ENCODE data around the gene CRIP3.

Gene CRIP3

DNA sequence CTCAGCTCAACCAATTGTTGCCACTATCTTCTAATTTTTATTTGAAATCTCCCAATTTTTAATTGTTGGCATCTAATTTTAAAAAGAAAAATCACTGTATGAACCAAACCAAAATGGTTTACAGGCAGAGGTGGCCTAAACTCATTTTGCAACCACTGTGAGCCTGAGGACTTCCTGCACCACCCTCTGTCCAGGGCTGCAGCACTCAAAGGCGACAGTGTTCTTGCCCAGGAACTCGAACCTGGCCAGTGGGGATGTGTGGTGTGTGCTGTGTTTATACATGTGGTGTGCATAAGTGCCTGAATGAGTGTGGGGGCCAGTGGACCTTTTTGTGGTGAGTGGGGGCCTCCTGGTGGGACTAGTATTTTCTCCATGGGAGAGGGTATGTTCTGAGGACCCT is 34.9 kb downstream of the CRIP3 start:
- no peak for DNase-seq (ENCODE audit: low spot score)

DNA sequence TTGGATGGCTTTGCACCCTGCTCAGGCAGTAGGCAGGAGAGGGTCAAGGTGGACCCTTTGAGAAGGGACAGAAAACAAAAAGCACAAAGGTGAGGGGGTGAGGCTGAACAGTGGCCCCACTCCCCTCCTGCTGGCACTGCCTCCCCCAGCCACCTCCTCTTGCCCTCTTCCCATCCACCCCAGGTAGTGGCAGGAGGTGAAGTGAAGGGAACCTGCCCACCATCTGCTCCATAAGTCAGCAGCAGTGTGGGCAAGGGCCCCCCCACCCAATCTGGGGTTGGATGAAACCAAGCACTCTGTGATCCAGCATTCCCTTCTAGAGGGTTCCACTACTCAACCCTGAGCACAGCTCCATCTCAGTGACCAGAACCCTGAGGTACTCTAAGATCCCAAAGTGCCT is 36.7 kb downstream of the CRIP3 start:
- no peak for DNase-seq (ENCODE audit: low spot score)

DNA sequence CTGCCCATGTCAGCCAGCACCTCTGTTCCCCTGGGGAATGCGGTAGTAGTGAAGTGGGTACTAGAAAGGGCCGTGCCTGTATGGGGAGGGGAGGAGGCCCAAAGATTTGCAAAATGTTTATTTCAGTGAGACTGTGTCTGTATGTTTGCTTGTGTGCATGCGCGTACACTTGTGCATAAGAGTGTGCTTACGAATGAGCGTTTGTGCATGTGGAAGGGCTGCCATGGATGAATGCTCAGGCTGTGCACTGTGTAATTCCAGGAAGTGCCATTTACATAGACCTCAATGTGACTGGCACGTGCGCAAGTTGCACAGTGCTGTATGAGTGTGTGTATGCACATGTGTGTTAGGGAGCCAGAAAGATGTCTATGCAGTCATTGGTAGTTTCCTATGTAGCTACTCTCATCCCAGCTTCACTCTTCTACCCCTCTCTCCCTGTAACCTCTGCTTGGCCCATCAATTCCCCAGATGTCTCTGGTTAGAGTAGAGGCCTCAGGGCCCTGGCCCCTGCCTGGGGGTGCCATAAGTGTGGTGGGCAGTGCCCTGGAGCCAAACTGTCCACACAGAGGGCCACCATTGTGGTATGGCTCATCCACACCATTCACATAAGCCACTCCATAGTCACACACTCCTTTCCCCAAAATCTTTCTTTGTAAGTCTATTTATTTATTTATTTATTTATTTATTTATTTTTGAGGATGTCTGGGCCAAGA is 37.4 kb downstream of the CRIP3 start:
- no peak for DNase-seq (ENCODE audit: low spot score)

DNA sequence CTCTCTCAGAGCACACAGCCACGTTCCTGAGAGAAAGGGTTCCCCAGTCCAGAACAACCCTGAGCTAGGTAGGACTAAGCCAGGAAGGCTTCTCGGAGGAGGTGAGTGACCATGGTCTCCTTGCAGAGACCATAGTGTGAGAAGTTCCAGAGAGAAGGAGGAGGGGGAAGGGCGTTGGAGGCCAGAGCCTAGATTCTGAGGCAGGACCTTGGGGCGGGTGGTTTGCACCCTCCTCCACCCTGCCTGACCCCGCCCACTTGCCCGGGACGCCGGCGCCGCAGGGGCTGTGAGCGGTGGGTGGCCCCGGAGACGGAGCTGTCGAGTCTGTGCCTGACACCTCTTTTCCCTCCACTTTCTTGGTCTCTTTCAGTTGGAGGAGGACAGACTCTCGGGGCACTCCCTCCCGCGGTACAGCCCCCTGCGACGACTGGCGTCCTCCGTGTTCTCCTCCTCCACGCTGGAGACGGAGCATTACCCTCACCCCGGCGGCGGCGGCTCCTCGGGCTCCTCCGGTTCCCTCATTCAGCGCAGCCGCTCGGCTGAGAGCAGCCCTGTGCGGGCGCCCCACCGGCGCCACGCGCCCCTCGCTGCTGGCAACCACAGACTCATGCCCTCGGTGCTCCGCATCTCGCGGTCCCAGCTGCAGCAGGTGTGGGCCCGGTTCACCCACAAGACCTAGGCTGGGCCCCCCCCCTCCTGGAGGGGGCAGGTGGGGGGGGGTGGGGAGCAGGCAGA is 39.2 kb downstream of the CRIP3 start:
- peak; percentile 32 for DNase-seq (ENCODE audit: low spot score)

DNA sequence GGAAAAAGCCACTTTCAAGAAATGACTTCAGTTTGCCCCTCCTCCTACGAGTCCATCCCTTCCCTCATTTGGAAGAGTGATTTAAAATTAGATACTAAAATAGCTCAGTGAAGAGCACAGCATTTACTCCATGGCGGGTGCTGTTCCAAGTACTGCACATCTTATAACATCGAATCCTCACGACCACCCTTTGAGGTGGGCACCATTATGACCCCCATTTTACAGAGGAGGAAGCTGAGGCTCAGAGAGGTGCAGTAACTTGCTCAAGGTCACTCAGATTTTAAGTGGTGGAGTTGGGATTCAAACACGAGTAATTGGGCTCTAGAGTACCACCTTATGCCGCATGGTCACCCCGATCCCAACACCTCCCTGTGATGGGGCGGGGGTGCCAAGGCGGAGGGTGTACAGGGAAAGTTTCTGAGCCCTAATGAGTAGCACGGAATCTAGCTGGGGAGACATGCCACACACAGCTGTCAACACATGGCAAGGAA is 39.8 kb downstream of the CRIP3 start:
- no peak for DNase-seq (ENCODE audit: low spot score)

GRCh38 chr6:43268355-43268700 is 40.3 kb downstream of the CRIP3 start:
- no peak for DNase-seq (ENCODE audit: low spot score)

DNA sequence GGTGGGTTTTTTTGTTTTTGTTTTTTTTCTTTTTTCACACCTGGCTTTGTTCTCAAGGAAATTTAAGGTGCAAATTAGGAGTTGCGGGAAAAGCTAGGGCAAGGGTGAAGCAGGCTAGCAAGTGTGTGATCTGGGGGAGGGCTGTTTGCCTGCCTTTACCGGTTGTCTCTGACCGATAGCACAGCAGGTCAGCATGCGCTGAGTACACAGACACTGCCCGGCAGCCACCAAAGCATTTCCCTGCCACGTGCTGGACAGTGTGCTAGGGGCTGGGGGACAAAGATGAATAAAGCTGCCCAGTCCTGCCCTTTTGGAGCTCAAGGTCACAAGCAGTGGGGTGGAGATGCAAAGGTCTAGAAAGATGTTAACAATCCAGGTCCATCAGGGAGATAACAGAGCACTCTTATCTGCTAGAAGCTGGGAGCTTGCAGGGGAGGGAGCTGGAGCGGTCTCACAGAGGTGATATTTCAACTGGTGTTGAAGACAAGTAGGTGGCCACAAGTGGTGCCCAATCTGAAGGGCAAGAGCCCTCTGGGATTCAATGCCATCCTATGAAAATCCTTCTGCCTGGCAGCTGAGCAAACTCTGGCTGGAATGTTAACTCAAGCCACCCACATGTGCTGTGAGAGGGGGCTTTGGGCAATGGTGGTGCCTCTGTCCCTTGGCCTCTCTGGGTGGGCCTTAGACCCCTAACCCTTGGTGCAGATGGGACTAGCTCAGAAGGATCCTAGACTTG is 40.8 kb downstream of the CRIP3 start:
- DNase-seq (ENCODE audit: low spot score): no peak

GRCh38 chr6:43265564-43265963 is 43.1 kb downstream of the CRIP3 start:
- DNase-seq (ENCODE audit: low spot score): no peak

GRCh38 chr6:43264599-43265145 is 44.0 kb downstream of the CRIP3 start:
- no peak for DNase-seq (ENCODE audit: low spot score)

DNA sequence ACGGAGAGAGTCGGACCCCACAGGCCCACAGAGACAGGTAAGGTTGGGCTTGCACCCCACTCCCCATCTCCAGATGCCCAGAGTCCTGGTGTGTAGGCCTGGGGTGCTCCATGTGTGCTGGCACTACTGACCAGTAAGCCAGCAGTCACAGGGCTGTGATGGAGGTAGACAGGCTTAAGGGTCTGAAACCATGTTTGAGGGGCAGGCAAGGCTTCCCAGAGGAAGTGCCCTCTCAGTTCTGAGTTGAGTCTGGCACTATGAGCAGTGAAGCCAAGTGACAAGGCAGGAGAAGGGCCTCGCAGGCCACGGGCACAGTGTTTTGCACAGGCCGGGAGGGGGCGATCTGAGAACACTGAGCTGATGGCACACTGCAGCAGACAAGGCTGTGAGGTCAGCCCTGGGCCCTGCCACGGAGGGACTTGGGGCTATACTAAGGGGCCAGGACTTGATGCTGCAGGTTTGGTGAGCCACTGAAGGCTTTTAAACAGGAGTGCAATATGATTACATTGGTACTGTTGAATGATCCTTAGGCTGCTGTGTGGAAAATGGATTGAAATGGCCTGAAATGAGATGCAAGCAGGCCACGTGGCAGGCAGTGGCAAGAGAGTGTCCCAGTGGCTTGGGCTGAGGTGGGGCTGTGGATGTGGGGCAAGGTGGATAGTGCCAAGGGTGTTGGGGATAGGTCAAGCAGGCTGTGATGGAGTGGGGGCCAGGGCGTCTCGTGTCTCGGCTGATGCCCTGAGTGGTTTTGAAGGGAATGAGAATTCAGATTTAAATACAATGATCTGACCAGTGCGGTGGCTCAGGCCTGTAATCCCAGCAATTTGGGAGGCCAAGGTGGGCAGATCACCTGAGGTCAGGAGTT is 45.1 kb downstream of the CRIP3 start:
- peak; percentile 80 for DNase-seq (ENCODE audit: low spot score)

GRCh38 chr6:43262780-43263313 is 45.8 kb downstream of the CRIP3 start:
- DNase-seq (ENCODE audit: low spot score): no peak

- DNase-seq (ENCODE audit: low spot score): no peak
Measured at GRCh38 chr6:43262000-43262779, 46.4 kb downstream of the CRIP3 start.

DNA sequence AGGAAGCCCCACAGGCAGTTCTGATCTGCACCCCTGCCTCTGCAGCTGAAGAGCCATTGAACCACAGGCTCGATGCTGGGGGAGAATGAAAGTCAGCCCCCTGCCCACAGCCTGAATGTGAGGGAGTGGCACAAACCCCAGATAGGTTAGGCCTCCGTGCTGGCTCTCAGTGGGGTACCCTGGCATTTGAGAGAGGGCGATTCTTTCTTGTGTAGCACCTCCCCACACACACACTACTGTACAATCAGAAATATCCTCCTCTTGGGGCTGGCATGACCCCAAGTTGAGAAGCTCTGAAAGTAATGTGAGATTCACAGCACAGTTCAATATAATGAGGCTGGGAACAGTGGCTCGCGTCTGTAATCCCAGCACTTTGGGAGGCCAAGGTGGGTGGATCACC is 47.4 kb downstream of the CRIP3 start:
- no peak for DNase-seq (ENCODE audit: low spot score)

DNA sequence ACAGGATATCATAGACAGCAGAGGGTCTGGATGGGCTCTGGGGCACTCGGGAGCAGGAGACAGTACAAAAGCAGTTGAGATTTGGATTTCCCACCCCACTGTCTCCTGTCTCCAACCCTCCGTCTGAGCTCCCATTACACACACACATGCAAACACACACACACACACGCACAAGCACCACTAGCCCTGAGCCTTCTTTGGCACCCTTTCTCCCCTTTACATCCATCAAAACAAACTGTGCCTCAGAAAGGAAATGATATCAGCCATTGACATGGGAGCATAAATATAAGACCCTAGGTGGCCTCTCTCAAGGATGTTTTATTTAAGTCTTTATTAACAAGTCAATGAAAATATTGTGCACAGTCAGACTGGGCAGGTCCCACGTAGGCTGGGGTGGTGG is 47.8 kb downstream of the CRIP3 start:
- DNase-seq (ENCODE audit: low spot score): no peak

DNA sequence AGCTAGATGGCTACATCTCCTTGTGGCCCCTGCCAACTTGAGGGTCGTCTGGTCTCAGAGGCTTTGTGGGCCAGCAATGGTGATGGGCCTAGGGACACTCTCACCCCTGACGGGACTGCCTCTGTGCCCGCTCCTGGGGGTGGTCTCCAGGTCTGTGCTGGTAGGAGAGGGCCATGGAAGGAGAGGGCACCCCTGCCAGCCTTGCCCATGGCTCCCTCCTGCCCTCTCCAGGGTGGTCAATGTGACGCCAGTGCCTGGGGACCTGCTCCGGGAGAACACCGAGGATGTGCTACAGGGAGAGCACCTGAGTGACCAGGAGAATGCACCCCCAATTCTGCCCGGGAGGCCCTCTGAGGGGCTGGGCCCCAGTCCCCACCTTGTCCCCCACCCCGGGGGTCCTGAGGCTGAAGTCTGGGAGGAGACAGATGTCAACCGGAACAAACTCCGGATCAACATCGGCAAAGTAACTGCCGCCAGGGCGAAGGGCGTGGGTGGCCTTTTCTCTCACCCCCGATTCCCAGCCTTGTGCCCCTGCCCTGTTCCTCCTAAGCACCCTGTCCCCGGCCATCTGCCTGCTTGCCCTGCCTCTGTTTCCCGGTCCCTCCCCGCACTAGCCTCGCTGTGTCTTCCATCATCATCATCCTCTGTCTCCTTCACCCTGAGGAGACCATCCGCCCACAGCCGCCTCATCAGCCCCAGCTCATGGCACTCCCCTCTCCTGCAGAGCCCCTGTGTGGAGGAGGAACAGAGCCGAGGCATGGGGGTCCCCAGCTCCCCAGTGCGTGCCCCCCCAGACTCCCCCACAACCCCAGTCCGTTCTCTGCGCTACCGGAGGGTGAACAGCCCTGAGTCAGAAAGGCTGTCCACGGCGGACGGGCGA is 49.6 kb downstream of the CRIP3 start:
- no peak for DNase-seq (ENCODE audit: low spot score)

DNA sequence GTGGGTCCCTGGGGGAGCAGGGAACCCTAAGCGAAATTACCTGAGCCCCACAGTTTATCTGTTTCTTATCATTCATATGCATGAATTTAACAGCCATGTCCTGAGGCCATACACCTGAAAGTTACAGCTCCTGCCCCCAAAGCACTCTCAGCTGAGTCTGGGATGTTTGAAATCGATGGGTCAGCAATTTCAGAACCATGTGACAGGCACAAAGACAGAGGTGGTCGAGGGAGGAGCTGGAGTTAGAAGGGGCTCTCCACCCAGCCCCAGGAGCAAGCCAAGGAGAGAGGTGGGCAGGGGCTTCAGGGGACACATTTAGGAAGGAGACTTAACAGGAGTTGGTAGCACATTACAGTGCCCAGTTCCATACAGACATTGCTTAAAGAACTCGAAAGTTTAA is 50.4 kb downstream of the CRIP3 start:
- DNase-seq (ENCODE audit: low spot score): no peak

- no peak for DNase-seq (ENCODE audit: low spot score)
Measured at GRCh38 chr6:43257367-43258145, 51.1 kb downstream of the CRIP3 start.

DNA sequence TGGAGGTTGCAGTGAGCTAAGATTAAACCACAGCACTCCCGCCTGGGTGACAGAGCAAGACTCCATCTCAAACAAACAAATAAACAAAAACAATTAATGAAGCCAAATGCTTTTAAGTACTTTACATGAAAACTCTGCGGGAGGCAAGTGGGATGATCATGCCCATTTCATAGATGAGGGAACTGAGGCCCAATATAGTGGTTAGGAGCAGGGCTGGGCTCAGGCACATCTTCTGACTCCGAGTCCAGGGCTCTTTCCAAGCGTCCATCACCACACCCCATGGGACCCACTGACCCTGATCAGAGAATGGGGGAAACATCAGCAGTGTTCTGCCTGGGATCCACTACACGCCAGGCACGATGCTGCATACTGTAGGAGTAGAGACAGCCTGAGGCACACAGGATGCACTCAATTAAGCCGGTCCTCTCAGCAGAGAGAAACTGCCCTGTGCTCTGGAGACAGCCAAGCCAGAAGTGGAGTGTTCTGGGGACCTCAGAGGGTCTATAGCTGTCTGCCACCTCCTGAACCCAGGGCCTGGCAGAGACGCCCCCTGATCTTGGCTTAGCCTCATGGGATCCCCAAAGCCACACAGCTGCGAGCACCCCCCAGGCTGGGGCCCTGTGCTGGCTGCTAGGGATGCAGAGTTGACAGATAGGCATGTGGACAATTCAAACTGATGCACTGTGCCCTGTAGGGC is 51.8 kb downstream of the CRIP3 start:
- DNase-seq (ENCODE audit: low spot score): no peak
